Transverse colon (tissue), 4 donors: ENCODE measurements around the gene PBXIP1. TPM values are rescaled to one million over a fixed set of nuclear protein-coding genes. Genes with fewer than 3 reads are reported as not detected.

Source experiments
- DNase-seq: peaks from one replicate; pipeline ENCODE4 v3.0.0-alpha.2; 2019
- H3K27ac ChIP-seq, 4 donors: fragments of 200-600 bp; sonication (generic); 2 replicates each; pipeline ENCODE4 v1.5.1; 2016 to 2018; ENCODE audit warnings: inconsistent platforms in 4 of 4
- H3K27me3 ChIP-seq: fragments of 200-600 bp; sonication (generic); 2 replicates; pipeline ENCODE4 v1.5.1; 2017; ENCODE audit warnings: inconsistent platforms
- H3K36me3 ChIP-seq, 4 donors: fragments of 200-600 bp; sonication (generic); 2 replicates each; pipeline ENCODE4 v1.5.1; 2017 to 2019; ENCODE audit warnings: inconsistent platforms in 4 of 4
- H3K4me1 ChIP-seq, 4 donors: fragments of 200-600 bp; sonication (generic); 2 replicates each; pipeline ENCODE4 v1.5.1; 2017 to 2020; ENCODE audit warnings: inconsistent platforms in 4 of 4
- H3K4me3 ChIP-seq, 4 donors: fragments of 200-600 bp; sonication (generic); 1 replicate in 1 of 4; 2 replicates in 3 of 4; pipeline versions ENCODE4 v1.5.1 to v1.6.1; 2017 to 2019; ENCODE audit warnings: inconsistent platforms in 4 of 4
- H3K9me3 ChIP-seq, 2 donors: fragments of 200-600 bp; sonication (generic); 2 replicates each; pipeline ENCODE4 v1.5.1; 2017 to 2019; ENCODE audit warnings: inconsistent platforms in 2 of 2
- CTCF ChIP-seq, 5 experiments: fragments of 200-600 bp in 3 of 5; fragments of 450-650 bp in 2 of 5; sonication (generic) in 3 of 5; IDR thresholded peaks; 1 replicate in 2 of 5; 2 replicates in 3 of 5; pipeline ENCODE4 v1.5.1; 2016 to 2017; ENCODE audit warnings: antibody characterized with exemption in 5 of 5, inconsistent platforms in 3 of 5, mild to moderate bottlenecking in 2 of 5, moderate library complexity in 1 of 5
- EP300 ChIP-seq: sonication (generic); formaldehyde crosslinking; IDR thresholded peaks from one replicate; pipeline ENCODE4 v1.6.1; 2017; ENCODE audit warnings: antibody characterized with exemption, low read depth
- POLR2A ChIP-seq: fragments of 450-650 bp; IDR thresholded peaks from one replicate; pipeline ENCODE4 v1.6.1; 2016; ENCODE audit warnings: antibody characterized with exemption, mild to moderate bottlenecking, moderate library complexity
- POLR2AphosphoS5 ChIP-seq, 3 donors: sonication (generic); formaldehyde crosslinking; IDR thresholded peaks; one replicate each; pipeline ENCODE4 v1.6.1; 2016; ENCODE audit warnings: antibody characterized with exemption in 3 of 3
- WGBS, 2 donors: methylation state at CpG; one replicate each; pipeline ENCODE4 v1.1.5; 2018; ENCODE audit warnings: low coverage in 1 of 2; 5-methylcytosine and 5-hydroxymethylcytosine counted together
- in situ Hi-C, 4 donors: fragments of 200-750 bp; cut with MboI; loops; one replicate each; pipeline versions ENCODE4 v1.15.0 to v1.15.1; 2017; ENCODE audit warnings: low sequenced_read_pairs in 3 of 4, low pct_ligation_motif_present in 1 of 4, low pct_unique_long_range_greater_than_20kb in 1 of 4
- intact Hi-C: fragments of 100-400 bp; cut with DNase I; formaldehyde crosslinking; loops from one replicate; pipeline ENCODE4 v1.15.1; 2023; ENCODE audit warnings: low total_unique reads
- total RNA-seq, 4 donors: library from RNA; depleted of rRNA; stranded (reverse); fragments of >200 nt; gene quantifications; one replicate each; pipeline ENCODE4 v1.1.0, GENCODE V29; 2016

Gene PBXIP1
- total RNA-seq, 4 donors from 2014 or later: 54.1 to 94.1 (median 83.6) TPM

- no peak for TF ChIP-seq EP300
- TF ChIP-seq POLR2AphosphoS5 (IDR thresholded peaks at IDR 0.05): no peak
- H3K4me3 ChIP-seq: no peak overlapping the region
- in situ Hi-C loops (loop anchor here in 3 of 4 donors (25.0 kb wide), 1 partner anchor 103 kb away; the partner anchor contains the start of genes ADAM15 (in 3 of the 3) and EFNA4 (in 3 of the 3)), intact Hi-C loops (no loop called here)
- DNase-seq: no peak
- H3K36me3 ChIP-seq: peaks cover 0 to 18% (median 2%) of the 10 kb centered on the region in 4 donors
- no peak overlapping the region for H3K27ac ChIP-seq
- H3K27me3 ChIP-seq: no peaks in the 10 kb centered on the region
- no peaks in the 10 kb centered on the region for H3K9me3 ChIP-seq
- peaks cover 15 to 58% (median 45%) of the 10 kb centered on the region in 4 donors for H3K4me1 ChIP-seq
- WGBS, 2 donors: 97% methylated on average over 6 of the region's 7 CpGs; no CpG with 5 or more reads in 1 of the 2 donors
Measured at GRCh38 chr1:154959426-154959780, 3.5 kb upstream of the PBXIP1 start.

GRCh38 chr1:154958681-154959425 is 3.0 kb upstream of the PBXIP1 start:
- in situ Hi-C loops: loop anchor here in 3 of 4 donors (25.0 kb wide), 1 partner anchor 103 kb away; the partner anchor contains the start of genes ADAM15 (in 3 of the 3) and EFNA4 (in 3 of the 3)
- H3K27ac ChIP-seq: no peak overlapping the region
- TF ChIP-seq POLR2AphosphoS5 (IDR thresholded peaks at IDR 0.05) (no peak), POLR2A (no peak), EP300 (no peak), CTCF (IDR thresholded peaks at IDR 0.05) (no peak)
- intact Hi-C loops: no loop called here
- H3K9me3 ChIP-seq: no peaks in the 10 kb centered on the region
- H3K27me3 ChIP-seq: no peaks in the 10 kb centered on the region
- H3K4me3 ChIP-seq: no peak overlapping the region
- WGBS, 2 donors: 87% methylated on average over 13 of the region's 16 CpGs; no CpG with 5 or more reads in 1 of the 2 donors
- peaks cover 16 to 64% (median 51%) of the 10 kb centered on the region in 4 donors for H3K4me1 ChIP-seq
- DNase-seq: no peak
- peaks cover 0 to 13% (median 0%) of the 10 kb centered on the region in 4 donors for H3K36me3 ChIP-seq

- in situ Hi-C loops: loop anchor here in 3 of 4 donors (25.0 kb wide), 1 partner anchor 104 kb away; the partner anchor contains the start of genes ADAM15 (in 3 of the 3) and EFNA4 (in 3 of the 3)
- H3K36me3 ChIP-seq: peaks cover 0 to 10% (median 0%) of the 10 kb centered on the region in 4 donors
- WGBS, 2 donors: 82 to 85% methylated on average over 2 of the region's 2 CpGs
- H3K9me3 ChIP-seq: no peaks in the 10 kb centered on the region
- peaks cover 24 to 65% (median 56%) of the 10 kb centered on the region in 4 donors for H3K4me1 ChIP-seq
- H3K4me3 ChIP-seq: no peak overlapping the region
- intact Hi-C loops: no loop called here
- no peak for TF ChIP-seq EP300
- TF ChIP-seq CTCF (IDR thresholded peaks at IDR 0.05): no peak
- no peak for TF ChIP-seq POLR2AphosphoS5 (IDR thresholded peaks at IDR 0.05)
- no peak for TF ChIP-seq POLR2A
- H3K27ac ChIP-seq: peak overlapping the region in 1 of 4 donors; percentile 94
- H3K27me3 ChIP-seq: no peaks in the 10 kb centered on the region
- no peak for DNase-seq
Measured at GRCh38 chr1:154958036-154958435, 2.1 kb upstream of the PBXIP1 start.

GRCh38 chr1:154957091-154957657 is 1.3 kb upstream of the PBXIP1 start:
- Histone ChIP-seq H3K9me3 (no peaks in the 10 kb centered on the region), H3K4me1 (peaks cover 24 to 65% (median 50%) of the 10 kb centered on the region in 4 donors), H3K4me3 (no peak overlapping the region), H3K36me3 (peaks cover 0 to 7% (median 0%) of the 10 kb centered on the region in 4 donors), H3K27me3 (no peaks in the 10 kb centered on the region), H3K27ac (peak overlapping the region; percentile 84 to 94 (median 92))
- WGBS, 2 donors: 57 to 60% methylated on average over 1 to 9 of the region's 9 CpGs
- intact Hi-C loops (no loop called here), in situ Hi-C loops (loop anchor here in 3 of 4 donors (25.0 kb wide), 1 partner anchor 105 kb away; the partner anchor contains the start of genes ADAM15 (in 3 of the 3) and EFNA4 (in 3 of the 3))
- DNase-seq: no peak
- TF ChIP-seq CTCF (IDR thresholded peaks at IDR 0.05): no peak
